RWPE1 (cell line): ENCODE measurements around the gene CD47.

Source experiments
- CTCF ChIA-PET: fragments of 350-600 bp; sonication (Branson Sonifier 250); formaldehyde crosslinking; extraction: SDS; loops from one replicate; lab custom pipeline; 2021; lab: Yijun Ruan, JAX
- POLR2A ChIA-PET: fragments of 400-600 bp; formaldehyde crosslinking; extraction: SDS; loops from one replicate; lab custom pipeline; 2020; ENCODE audit warnings: antibody characterized with exemption; ENCODE audit not compliant: low non-redundant PET; lab: Yijun Ruan, JAX
- DNase-seq: peaks from one replicate; pipeline ENCODE4 v3.0.0; 2012; ENCODE audit warnings: low spot score
- H3K27ac ChIP-seq: fragments of 450-650 bp; 2 replicates; pipeline ENCODE4 v1.5.1; 2017
- CTCF ChIP-seq: fragments of 450-650 bp; conservative IDR thresholded peaks from 2 replicates; pipeline ENCODE4 v1.5.1; 2017; ENCODE audit warnings: low read depth, mild to moderate bottlenecking

CD47 gene

GRCh38 chr3:108096532-108097321, 5.9 kb upstream of the CD47 start:
- no peak for TF ChIP-seq CTCF
- H3K27ac ChIP-seq = no peak overlapping the region
- CTCF ChIA-PET = interaction anchor here (0.6 kb wide), 1 partner anchor 269 kb away, joined by 3 read pairs; no protein-coding TSS in a partner anchor
- POLR2A ChIA-PET = no interaction called here
- DNase-seq = no peak

DNA sequence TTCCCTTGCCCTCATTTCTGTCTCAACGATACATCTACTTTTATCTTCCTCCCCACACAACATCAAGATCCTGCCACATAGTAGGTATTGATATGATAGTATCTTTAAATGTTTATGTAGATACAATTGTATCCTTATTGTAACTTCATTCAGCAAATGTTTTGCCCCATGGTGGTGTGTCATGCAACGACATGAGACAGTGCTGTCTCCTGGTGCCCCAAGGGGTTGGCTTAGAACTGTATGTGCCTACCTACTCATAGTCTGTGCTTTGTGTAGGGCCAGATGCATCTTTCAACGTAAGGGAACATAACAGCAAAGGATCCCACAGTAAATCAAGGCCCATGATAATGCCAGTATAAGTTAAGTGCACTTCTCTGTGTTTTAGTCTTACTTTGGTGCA, 2.8 kb upstream of the CD47 start:
- H3K27ac ChIP-seq = no peak overlapping the region
- ChIA-PET POLR2A (no interaction called here), CTCF (no interaction called here)
- DNase-seq = no peak
- TF ChIP-seq CTCF = no peak

DNA sequence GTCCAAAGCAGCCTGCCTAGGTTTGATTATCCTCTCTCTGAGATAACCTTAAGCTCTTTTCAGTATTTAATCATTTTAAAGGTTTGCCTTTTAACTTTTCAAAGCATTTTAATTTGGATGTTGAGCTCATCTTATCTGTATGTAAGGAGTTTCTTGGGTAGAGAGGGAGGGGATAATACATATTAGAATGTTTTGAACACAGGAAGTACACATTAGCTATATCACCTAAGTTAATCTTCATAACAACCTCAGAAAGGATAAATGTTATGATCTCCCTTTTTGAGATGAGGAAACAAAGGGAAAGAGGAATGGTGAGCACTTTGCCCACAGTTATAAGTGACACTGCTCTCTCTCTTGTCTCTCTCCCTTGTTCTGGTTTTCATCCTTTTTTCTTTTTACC, 2.2 kb upstream of the CD47 start:
- no peak for TF ChIP-seq CTCF
- no peak for DNase-seq
- CTCF ChIA-PET = interaction anchor here (1.1 kb wide), 1 partner anchor 165 kb away, joined by 3 read pairs; no protein-coding TSS in a partner anchor
- POLR2A ChIA-PET = no interaction called here
- no peak overlapping the region for H3K27ac ChIP-seq

DNA sequence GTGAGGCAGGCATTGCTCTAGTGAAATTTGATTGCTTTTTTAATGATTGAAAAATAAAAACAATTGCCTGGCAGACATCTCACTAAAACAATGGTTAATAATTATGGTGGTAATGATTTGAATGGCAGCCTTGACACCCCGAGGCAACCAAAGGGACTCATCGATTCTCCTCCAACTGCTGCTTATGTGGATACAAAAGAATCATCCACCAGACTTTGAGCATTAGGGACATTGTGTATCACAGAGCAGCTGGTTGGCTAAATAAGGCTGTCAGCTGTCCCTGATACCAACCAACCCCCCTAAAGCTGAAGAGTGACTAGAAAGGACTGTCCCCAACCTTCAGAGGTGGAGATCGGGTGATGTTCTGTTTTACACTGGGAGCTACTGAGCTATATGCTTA, 1.7 kb upstream of the CD47 start:
- ChIA-PET POLR2A (no interaction called here), CTCF (interaction anchor here (0.9 to 1.1 kb wide), 2 partner anchors 165 to 1029 kb away, joined by 3 read pairs; no protein-coding TSS in a partner anchor)
- H3K27ac ChIP-seq = no peak overlapping the region
- TF ChIP-seq CTCF = no peak
- no peak for DNase-seq

DNA sequence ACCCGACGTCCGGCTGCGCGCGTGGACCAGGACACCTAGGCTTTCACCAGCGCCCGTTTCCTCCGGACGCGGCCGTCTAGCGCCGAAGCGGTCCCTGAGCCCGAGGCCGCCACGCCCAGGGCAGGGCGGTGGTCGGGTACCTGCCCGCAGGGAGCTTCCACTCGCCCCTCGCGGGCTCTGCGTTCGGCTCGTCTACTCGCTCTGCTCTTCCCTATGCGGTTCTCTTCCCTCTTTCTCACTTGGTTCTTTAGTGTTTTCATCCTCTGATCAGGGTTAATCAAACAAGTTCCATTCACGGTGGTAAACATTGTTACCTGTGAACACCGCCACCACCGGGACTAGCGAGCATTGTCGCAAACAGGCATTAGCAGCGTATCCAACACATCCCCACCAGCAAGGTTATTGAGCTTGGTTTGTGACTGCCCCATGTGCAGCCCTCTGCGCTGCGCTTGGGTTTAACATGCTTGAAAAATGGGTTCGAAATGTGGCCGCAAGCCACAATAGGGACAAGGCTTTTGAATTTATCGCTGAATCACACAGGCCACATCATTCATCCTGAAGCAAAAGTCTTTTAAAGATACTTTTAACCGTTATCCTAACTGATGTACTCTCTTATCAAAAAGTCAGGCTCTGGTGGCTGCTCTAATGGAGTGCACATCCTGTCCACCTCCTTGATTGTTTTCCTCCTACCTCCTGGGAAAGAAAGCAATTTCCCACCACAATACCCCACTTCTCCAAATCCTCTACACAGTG, 843 bp upstream of the CD47 start:
- POLR2A ChIA-PET = no interaction called here

More for the DNA sequence above, 843 bp upstream of the CD47 start:
- CTCF ChIA-PET = interaction anchor here (0.7 to 1.1 kb wide), 3 partner anchors 164 to 1029 kb away, joined by 3 to 4 read pairs (median 3); no protein-coding TSS in a partner anchor
- TF ChIP-seq CTCF = no peak
- peak overlapping the region; percentile 81 for H3K27ac ChIP-seq
- DNase-seq = no peak
